ENCODE results near the gene DNMT1.

The DNMT1 gene

DNA sequence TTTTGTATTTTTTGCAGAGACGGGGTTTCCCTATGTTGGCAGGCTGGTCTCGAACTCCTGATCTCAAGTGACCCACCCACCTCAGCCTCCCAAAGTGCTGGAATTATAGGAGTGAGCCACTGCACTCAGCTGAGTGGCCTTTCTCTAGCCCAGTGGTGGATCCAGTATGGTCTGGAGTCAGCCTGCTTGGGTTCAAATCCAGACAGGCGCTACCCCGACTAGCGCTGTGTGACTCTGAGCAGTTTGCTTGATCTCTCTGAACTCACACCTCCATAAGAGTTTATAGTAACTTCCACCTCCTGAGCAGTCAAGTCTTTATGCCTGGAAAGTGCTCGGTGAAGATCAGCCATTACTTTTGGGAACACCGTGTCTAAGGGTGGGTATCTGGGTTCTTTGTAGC lies 25.9 kb upstream of the DNMT1 start:
- in situ Hi-C loops (cut with HindIII; ENCODE audit: low sequenced_read_pairs): no loop called here
- TF ChIP-seq CTCF (IDR thresholded peaks at IDR 0.05; ENCODE audit: low read depth, low read length): no peak
- H3K4me3 ChIP-seq (ENCODE audit: low read depth, low read length): no peak overlapping the region
- no peak for DNase-seq (ENCODE audit: low read depth, low spot score)

DNA sequence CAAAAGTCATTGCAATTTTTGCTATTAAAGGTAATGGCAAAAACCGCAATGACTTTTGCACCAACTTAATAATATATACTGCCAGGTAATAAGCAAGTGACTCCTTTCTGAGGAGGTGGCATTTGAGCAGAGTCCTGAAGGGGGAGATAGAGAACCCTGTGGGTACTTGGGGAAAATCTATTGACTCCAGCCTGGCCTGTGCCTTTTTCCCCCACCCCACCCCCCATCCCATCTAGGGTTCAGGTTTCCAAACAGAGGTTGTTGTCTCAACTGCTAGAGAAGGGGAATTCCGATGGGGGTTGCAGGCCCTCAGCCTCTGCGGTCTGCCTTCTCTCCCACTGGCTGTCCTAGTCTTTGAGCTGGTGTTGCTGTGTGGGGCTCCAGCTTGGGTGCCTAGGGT lies 24.9 kb upstream of the DNMT1 start:
- in situ Hi-C loops (cut with HindIII; ENCODE audit: low sequenced_read_pairs): no loop called here
- no peak overlapping the region for H3K4me3 ChIP-seq (ENCODE audit: low read depth, low read length)
- DNase-seq (ENCODE audit: low read depth, low spot score): no peak
- TF ChIP-seq CTCF (IDR thresholded peaks at IDR 0.05; ENCODE audit: low read depth, low read length): peak; percentile 40

DNA sequence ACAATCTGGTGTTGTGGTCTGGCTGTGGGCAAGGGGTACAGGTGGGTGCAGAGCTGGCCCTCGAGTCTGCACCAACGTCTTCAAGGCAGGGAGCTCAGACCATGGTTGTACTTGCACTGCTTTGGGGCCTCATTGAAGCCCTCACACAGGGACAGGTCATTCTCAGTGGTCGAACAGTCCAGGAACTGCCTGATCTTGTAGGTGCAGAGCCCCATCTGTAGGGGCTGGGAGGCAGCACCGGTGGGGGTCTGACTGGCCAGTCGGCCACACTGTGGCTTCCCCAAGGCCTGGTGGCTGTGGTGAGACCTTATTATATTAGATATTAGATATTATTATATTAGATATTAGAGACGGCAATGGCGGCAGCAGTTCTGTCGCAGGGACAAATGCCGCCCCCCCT lies 22.3 kb upstream of the DNMT1 start:
- DNase-seq (ENCODE audit: low read depth, low spot score): no peak
- in situ Hi-C loops (cut with HindIII; ENCODE audit: low sequenced_read_pairs): no loop called here
- no peak for TF ChIP-seq CTCF (IDR thresholded peaks at IDR 0.05; ENCODE audit: low read depth, low read length)
- H3K4me3 ChIP-seq (ENCODE audit: low read depth, low read length): no peak overlapping the region

DNA sequence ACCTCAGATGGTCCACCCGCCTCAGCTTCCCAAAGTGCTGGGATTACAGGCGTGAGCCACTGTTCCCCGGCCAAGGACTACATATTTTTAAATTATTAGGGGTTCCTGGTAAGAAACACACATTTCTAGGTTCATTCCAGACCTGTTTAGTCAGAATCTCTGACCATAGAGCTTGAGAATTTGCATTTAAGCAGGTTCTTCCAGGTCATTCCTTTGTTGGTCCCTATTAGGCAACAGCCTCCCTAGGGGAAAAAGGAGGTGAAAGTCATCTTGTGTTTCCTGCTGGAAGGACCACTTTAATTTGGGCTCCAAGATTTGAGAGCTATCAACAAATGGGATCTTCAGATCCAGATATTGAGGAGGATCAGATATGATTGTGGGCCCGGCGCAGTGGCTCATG lies 20.0 kb upstream of the DNMT1 start:
- in situ Hi-C loops (cut with HindIII; ENCODE audit: low sequenced_read_pairs): no loop called here
- H3K4me3 ChIP-seq (ENCODE audit: low read depth, low read length): no peak overlapping the region
- peak; percentile 16 for DNase-seq (ENCODE audit: low read depth, low spot score)
- no peak for TF ChIP-seq CTCF (IDR thresholded peaks at IDR 0.05; ENCODE audit: low read depth, low read length)

DNA sequence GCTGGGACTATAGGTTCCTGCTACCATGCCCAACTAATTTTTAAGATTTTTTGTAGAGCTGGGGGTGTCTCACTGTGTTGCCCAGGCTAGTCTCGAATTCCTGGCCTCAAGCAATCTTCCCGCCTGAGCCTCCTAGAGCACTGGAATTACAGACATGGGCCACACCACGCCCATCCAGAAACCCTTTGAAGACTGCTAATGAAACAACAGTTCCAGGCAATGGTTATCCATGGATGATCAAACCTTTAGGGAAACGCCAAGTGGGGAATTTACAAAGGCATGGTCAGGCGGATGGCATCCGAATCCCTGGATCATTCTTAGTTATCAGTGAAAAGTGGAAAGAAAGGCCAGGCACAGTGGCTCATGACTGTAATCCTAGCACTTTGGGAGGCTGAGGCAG lies 16.9 kb upstream of the DNMT1 start:
- TF ChIP-seq CTCF (IDR thresholded peaks at IDR 0.05; ENCODE audit: low read depth, low read length): no peak
- H3K4me3 ChIP-seq (ENCODE audit: low read depth, low read length): no peak overlapping the region
- in situ Hi-C loops (cut with HindIII; ENCODE audit: low sequenced_read_pairs): no loop called here
- no peak for DNase-seq (ENCODE audit: low read depth, low spot score)

GRCh38 chr19:10211061-10211460 lies 16.3 kb upstream of the DNMT1 start:
- in situ Hi-C loops (cut with HindIII; ENCODE audit: low sequenced_read_pairs): no loop called here
- no peak for DNase-seq (ENCODE audit: low read depth, low spot score)

More at GRCh38 chr19:10211061-10211460, 16.3 kb upstream of the DNMT1 start:
- no peak overlapping the region for H3K4me3 ChIP-seq (ENCODE audit: low read depth, low read length)
- TF ChIP-seq CTCF (IDR thresholded peaks at IDR 0.05; ENCODE audit: low read depth, low read length): no peak

All from astrocyte of the spinal cord (primary cell).